CD4-positive, alpha-beta T cell treated with Interleukin-17A for 1 hour (primary cell): Measurements from ENCODE around the gene UGT1A9.

Source experiments
- DNase-seq: peaks from one replicate; pipeline ENCODE4 v3.0.0-alpha.2; 2020

UGT1A9 gene

DNA sequence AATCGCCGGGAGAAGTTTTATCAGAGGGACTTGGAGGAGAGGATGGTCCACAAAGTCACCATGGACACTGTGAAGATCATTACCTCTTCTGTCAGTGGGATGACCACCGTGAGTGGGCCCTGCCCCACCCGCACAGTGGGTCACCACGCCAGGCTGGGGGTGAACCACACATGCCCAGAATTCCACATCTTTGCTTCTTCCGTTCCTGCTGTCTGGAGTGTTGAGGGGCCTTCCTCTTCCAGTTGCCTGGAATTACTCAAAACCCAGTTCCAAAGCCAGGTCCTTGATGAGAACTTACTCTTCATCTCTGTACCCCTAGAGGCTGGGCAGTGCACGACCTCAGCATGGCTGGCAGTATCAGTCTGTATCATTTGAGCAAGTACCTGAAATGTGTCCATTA is 128.5 kb downstream of the UGT1A9 start:
- DNase-seq: no peak

- no peak for DNase-seq
Measured at GRCh38 chr2:233801357-233802131, 129.8 kb downstream of the UGT1A9 start.

DNA sequence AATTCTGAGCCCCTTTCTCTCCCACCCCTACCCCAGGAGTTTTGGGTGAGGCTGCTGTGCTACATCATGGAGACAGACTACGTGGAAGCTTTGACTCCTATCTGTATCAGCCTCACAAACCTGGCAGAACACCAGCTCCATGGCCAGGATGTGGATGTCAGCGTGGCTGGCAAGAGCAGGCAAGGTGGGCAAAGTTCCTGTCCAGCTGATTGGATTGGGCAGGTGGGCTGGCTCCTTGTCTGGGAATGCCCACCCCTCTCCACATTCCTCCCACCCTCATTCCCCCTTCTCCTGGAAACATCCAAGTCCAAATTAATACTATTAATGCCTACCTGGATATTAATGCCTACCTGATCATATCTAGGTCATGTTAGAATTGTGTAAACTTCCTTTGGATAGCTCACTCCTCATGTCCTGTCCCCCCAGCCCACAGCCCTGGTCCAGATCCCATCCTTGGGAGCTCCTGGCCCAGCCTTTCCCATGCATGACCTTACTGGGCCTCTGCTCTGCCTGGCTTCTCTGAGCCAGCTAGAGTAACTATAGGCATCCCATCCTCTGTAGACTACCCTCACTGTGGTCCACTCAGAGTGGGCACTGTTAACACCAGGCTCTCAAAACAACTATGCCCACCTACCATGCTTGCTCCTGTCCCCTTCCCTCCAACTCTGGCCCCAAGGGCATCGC is 130.6 kb downstream of the UGT1A9 start:
- no peak for DNase-seq

- DNase-seq: no peak
Measured at GRCh38 chr2:233803292-233803911, 131.7 kb downstream of the UGT1A9 start.

GRCh38 chr2:233803994-233804393 is 132.3 kb downstream of the UGT1A9 start:
- no peak for DNase-seq

DNA sequence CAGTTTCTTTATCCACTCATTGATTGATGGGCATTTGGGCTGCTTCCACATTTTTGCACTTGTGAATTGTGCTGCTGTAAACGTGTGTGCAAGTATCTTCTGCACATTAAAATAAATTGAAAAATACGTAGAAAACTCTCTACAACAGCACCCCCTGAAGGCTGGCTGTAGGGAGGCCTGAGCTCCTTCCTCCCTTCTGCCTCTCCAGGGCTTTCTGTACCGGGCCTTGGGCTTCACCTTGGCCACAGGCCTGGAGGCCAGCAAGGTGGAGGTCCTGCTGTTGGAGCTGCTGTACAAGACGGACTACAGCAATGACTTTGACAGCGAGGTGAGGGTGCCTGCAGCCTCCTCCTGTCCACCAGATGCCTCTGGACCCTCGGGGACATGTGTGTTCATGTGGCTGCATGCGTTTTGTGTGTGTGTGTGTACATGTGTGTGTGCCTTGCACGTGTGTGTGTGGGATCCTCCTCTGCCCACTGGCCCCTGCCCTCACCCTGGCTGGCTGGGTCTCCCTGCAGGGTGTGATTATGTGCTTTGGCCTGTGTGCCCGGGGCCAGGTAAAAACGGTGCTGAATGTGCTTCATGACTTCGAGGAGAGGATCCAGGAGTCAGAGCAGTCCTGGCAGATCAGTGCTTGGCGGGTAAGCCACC is 135.6 kb downstream of the UGT1A9 start:
- DNase-seq: no peak

GRCh38 chr2:233807966-233808935 is 136.6 kb downstream of the UGT1A9 start:
- no peak for DNase-seq

DNA sequence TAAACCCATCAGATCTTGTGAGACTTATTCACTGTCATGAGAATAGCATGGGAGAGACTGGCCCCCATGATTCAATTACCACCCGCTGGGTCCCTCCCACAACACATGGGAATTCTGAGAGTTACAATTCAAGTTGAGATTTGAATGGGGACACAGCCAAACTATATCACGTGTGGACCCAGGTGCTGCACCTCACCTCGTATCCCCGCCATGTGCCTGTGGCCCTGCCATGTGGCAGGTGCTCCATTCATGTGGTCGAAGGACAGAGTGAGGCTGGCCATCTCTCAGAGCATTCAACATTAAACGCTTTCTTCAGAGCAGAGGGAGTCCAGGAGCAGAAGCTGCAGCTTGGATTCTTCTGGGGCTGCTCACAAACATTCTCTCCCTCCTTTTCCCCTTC is 138.7 kb downstream of the UGT1A9 start:
- no peak for DNase-seq

- DNase-seq: no peak
Measured at GRCh38 chr2:233811087-233811486, 139.4 kb downstream of the UGT1A9 start.

- no peak for DNase-seq
Measured at GRCh38 chr2:233811732-233812131, 140.0 kb downstream of the UGT1A9 start.

GRCh38 chr2:233813236-233814055 is 141.7 kb downstream of the UGT1A9 start:
- DNase-seq: no peak

DNA sequence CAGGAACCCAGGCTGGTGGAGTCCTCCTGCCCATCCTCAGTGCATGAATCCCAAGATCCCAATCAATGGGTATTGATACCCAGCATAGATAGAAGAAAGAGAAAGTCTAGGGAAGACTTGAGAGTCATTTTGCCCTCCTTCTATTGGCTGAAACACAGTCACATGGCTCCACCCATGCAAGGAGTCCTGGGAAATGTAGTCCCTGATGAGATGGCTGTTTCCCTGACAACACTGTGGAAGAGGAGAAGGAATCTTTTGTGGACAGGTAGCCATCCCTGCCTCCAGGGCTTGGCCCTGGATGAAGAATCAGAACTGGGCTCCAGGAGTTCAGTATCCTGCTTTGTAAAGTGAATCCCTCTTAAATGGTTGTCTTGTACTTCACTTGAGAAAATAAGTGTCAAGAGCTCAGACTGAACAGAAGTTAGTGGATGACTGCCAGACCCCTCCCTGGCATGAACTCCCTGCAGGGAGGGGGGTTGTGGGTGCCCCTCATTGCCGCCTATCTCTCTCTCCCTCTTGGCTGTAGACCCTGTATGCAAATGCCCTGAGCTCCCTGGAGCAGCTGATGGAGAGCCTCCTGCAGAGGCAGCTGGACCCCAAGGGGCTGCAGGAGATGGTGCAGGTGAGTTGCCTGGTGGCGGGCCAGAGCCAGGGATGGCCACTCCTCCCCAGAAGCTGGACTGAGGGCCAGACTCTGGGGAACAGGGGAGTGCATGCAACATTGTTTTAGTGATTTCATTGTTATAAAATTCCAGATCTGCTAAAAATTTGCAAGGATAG is 142.5 kb downstream of the UGT1A9 start:
- DNase-seq: no peak

DNA sequence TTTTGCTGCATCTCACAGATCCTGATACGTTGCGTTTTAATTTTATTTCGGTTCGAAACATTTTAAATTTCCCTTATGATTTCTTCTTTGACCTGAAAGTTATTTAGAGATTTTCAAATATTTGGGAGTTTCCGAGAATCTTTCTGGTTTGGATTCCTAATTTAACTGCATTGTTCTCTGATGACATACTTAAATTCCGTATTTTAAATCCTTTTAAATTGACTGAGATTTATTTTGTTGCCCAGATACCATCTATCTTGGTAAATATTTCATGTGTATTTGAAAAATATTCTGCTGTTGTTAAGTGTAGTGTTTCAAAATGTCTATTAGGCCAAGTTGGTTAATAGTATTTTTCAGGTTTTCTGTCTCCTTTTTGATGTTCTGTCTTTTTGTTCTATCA is 144.2 kb downstream of the UGT1A9 start:
- DNase-seq: no peak

GRCh38 chr2:233816334-233816733 is 144.6 kb downstream of the UGT1A9 start:
- no peak for DNase-seq

DNA sequence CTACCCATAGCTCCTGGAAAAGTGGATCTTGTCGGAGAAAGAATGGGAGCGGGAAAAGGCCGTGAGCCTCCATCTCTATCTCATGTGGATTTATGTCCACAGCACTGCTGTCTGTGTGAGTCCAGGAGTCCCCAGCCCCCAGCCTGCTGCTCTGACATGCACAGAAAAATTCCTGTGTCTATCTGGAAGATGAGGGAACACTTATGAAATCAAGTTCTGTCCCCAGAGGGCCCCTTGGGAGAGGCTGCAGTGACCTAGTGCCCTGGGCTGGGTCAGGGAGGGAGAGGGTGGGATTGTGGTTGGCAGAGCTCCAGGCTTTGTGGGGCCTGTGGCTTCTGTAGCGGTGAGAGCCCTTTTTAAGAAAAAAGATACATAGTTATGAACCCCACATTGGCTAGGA is 145.1 kb downstream of the UGT1A9 start:
- DNase-seq: no peak

DNA sequence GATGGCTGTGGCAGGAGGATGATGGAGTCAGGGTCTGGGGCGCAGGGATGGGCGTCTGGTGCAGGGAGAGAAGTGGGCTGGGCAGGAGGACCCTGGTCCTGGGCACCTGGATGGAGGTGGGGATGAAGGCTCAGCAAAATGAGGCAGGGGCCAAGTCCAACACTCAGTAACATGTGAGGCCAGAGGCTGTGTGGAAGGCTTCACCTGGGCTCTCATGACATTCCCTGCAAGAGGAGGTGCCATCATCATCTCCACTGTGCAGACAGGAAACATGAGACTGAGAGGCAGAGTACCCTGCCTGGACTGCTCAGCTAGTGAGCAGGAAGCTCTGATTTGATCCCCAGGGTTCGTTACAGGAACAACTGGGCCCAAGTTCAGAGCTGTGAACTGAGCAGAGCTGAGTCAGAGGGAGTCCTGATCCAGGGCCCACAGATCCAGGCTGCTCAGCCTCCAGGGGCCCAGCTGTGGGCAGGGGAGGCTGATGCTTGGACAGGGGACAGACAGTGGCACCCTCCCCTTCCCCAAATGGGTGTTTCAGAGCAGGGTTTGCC is 145.7 kb downstream of the UGT1A9 start:
- DNase-seq: no peak

DNA sequence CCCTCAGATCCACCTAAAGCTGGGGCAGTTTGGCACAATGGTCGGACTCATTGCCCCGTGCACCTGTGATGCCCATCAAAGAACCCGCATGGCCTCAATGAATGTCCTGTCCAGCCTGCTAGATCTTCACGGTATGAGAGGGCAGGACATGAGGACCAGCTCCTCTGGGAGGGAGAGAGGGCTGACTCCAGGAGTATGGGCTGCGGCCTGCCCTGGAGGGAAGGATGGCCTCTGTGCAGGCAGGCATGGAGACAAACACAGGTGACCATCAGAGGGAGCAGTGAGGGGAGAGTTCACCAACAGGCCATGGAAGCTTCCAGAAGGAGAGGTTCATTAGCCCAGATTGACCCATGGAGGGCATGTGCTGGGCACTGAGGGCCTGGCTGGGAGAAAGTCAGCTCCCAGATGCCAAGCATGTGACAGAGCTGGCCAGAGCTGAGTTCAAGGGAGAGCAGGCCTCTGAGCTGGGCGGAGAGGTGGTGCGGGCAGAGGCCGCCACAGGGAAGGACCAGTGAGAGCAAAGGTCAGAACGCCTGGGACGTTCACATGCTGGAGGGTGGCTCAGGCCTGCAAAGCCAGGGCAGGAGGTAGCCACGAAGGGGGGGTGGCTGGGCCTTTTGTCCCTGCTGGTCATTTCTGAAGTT is 146.4 kb downstream of the UGT1A9 start:
- no peak for DNase-seq

DNA sequence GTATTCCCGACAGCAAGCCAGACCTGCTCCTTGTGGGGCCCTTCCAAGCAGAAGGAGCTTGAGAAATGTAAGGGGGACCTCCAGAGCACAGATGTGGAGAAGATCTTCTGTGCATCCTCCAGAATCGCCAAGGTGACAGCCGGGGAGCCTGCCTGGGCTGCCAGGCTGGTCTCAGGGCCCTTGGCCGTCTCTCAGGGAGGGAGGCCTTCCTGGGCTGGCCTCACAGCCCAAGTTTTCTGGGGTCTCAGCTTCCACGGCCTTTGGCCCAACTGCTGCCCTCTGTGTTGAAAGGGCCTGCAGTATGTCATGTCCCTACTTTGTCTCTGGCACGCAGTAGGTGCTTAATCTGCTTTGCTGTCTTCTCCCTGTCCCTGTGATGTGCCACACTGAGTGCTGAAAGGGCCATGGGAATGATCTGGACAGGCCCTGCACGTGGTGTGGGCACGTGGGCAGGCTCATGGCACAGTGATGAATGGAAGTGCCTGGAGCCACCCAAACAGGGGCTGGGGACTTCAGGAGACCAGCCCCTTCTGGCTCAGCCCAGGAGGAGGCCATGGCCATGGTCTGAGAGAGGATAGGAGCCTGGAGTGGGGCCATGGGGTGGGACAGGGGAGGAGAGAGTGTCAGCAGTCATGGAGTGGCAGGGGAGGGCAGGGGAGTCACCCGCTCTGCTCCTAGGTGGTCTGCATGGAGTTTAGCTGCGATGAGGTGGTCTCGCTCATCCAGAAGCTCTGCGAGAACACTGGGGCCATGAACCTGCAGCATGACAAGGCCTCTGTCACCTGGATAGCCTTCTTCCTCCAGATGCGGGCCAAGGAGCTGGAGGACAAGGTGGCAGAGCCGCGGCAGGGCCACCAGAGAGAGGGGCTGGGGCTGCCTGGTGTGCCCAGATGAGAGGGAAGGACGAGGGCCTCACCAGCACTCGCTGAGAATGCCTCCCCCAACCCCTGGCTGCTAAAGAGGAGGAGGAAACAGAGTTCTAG is 147.2 kb downstream of the UGT1A9 start:
- no peak for DNase-seq
